ENCODE data around the gene LTBP1.
"Not testable (repeated sequence)": the region's sequence is repeated elsewhere in the genome, so short reads cannot be mapped to it uniquely, and the experiment has no call there.

LTBP1 gene

DNA sequence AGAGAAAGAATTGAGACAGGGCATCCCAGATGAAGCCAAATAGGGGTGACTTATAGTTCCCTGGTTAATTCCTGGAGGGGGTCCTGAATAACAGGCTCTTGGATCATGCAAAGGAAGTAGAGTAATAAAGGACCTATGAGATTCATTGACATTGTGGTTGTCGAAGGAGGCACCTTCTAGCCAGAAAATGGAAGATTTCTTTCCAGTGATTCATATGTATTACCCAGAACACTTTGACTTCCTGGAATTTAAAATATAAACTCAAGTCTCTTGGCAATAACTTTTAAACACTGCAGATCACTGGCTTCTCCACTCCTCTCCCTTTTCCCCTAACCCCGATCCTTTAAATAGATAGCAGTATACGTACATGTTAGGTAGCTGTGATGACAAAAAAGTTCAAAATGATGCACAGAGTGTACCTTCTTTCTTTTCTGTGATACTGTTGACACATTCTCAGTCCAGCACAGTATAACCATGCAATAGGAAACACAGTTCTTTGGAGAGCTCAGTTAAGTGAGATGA is 211.8 kb downstream of the LTBP1 start:
- no peak for DNase-seq

DNA sequence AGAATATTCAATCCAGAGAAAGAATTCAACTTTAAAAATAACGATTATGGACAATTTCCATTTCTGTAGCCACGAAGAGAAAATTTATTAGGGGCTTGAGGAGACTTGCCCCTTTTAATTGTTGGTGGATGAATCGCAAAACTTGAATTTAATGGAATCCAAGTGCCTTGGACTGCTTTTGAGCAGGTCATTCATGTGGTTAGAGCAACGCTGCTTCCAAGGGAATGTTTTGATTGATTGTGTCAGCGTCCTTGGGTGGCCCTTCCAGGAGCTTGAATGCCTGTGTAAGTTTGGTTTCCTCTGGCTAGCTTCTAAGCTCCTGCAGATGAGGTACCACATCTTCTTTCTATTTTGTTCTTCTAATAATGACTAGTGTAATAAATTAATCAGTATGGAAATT is 213.4 kb downstream of the LTBP1 start:
- no peak for DNase-seq

DNA sequence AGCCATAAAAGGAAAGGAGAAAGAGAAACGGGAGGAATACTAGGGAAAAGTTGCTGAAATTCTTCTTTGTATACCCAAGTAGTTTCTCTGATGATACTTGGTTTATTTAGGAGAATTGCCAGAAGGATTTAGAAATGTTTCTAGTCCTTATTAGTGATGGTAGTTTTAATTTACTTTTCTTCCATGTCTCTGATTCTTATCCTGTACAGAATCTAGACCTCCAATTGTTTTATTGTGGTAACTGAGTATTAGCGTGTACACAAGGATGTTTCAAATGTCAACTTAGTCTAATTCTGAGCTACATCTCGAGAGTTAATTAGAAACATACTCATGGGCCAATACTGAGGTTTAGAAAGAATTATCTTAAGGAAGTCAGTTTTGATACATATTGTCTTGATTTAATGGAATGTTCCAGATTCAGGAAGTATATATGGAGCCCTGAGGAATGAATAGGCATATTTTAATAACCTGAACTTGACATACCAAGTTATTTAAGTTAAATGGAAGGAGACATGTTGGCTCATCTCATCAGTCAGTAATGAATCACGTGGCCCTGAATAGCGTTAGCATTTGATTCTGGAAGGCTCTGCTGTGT is 219.6 kb downstream of the LTBP1 start:
- DNase-seq: no peak

DNA sequence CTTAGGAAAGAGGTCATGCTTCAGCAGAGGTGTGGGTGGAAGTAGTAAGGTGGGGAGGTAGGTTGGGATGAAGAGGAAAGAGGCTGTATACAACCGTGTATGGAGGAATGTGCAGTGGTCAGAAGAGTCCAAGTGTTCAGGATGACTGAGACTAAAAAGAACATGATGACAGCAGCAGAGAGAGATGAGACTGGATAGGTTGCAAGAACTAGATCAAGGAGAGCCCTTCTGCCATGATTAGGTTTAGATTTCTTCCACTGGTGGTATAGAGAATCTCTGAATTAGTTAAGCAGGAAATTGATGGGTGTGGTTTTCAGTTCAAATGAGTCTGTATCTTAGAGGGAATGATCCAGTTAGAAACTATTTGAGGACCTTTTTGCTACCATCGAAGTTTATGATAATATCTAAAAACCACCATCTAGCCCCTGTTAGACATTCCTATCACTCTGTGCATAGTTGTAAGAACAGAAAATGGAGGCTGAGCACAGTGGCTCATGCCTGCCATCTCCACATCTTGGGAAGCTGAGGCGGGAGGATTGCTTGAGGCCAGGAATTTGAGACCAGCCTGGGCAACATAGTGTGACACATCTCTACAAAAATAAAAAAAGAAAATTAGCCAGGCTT is 221.0 kb downstream of the LTBP1 start:
- no peak for DNase-seq

DNA sequence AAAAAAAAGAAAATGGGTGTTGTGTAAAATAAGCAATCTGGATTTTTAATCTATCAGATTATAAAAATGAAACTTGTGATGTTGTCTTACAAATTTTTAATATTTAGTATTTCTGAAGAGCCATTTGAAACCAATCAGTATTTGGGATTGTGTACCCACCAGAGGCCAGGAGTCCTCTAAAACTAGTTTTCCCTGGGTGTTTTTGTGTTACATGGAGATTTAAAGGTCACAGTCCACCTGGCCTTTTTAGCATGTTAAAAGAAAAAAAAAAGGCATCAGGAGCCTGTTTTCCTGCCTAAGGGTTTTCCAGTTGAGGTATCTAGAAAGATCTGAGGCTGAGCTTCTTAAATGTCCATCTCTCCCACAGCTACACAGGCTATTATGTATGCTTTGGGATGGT is 221.7 kb downstream of the LTBP1 start:
- no peak for DNase-seq

DNA sequence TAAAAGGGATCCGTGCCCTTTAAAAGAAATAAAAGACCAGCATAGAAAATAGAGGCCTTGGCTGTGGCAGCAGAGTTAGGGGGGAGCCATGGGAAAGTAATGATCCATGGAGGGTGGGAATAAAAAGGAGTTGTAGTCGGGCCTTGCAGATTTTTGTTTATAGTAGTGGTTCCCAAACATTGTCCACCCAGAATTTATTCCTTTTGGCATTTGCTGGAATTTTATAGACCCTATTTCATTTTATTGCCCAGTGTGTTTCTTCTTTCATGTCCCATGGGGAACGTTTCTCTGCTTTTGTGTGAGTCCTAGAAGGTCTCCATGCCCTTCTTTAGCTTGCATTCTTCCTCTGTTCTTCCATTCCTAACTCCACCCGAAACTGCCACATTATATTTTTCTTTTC is 222.2 kb downstream of the LTBP1 start:
- DNase-seq: no peak

DNA sequence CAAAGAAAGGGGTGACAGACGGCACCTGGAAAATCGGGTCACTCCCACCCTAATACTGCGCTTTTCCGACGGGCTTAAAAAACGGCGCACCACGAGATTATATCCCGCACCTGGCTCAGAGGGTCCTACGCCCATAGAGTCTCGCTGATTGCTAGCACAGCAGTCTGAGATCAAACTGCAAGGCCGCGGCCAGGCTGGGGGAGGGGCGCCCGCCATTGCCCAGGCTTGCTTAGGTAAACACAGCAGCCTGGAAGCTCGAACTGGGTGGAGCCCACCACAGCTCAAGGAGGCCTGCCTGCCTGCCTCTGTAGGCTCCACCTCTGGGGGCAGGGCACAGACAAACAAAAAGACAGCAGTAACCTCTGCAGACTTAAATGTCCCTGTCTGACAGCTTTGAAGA is 223.5 kb downstream of the LTBP1 start:
- not testable (repeated sequence) for DNase-seq

DNA sequence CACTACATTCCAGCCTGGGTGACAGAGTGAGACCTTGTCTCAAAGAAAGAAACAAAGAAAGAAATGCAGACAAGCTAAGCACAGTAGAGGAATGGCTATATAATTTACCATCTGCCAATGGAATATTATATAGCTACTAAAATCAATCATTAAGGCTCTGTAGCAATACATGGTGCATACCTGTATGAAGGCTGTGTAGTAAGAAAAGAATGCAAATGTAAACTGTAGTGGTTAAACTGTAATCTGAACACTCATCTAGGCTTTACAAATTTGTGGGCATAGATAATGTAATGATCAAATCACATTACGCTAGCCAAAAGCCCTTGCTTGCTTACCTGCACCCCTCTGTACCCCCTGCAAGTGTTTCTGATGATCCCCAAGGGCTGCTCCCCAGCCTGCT is 230.9 kb downstream of the LTBP1 start:
- DNase-seq: no peak

DNA sequence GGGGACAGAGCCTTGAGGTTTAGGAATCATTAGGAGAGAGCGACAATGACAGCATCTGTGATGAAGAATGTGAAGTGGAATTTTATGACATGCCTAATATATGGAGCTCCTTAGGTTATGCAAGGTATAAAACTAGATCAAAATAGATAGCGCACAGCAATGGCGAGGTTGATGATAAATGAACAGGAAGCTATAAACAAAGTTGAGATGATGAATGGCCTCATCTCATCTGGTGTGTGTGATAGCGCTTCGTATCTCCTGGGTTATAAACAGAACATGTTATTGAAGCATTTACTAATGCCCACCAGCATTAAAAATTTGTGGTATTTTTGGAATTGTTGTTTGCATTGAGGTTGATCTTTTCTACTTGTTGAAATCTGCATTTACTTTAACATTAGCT is 231.5 kb downstream of the LTBP1 start:
- no peak for DNase-seq

DNA sequence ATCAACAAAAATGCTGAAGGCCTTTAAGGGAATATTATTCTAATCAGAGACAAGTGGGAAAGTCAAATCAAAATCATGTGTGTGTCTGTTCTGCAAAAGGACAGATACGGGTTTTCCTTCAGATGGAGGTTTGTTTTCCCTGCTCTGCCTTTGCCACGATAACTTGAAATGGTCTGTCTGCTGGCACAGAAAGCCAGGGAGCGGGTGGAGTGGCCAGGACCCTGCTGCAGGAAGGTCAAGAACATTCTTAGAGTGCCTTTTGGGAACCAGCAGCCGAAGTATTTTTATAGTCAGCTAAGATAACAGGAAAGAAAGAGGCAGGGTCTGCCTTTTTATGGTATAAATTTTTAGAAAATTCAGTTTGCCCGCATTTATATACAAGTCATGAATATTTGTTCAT is 234.2 kb downstream of the LTBP1 start:
- no peak for DNase-seq

DNA sequence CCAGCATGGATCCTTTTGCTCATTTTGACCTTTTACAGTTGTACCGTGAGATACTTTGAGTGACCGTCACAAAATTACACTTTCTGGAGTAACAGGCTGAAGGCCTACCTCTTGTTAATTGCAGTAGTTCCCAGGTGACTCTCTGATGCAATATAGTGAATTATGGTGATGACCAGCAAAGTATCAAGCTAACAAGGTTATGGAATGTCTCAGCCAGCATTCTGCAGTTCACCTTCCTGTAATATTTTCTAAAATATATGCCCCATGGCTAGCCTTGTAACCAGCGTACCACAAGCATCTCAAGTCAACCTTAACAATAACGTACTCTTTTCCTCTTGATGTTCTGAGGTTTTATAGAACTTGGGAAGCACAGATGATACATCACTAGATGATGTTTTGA is 234.7 kb downstream of the LTBP1 start:
- no peak for DNase-seq

DNA sequence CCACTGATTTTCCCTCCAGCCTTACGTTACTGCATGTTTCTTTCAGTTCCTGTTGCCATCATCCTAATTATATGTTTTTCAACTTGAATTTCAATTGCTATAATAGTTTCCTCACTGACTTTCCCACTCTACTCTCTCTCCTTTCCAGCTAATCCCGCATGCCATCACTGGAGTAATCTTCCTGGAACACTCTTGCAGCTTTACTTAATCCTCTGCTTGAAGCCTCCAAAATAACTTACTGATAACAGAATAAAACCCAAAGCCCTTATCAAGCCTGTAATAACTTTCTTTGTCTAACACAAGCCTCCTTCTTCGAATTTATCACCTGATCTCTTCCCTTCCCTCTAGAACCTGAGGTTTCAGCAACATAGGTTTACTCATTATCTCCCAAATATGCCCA is 237.3 kb downstream of the LTBP1 start:
- no peak for DNase-seq

DNA sequence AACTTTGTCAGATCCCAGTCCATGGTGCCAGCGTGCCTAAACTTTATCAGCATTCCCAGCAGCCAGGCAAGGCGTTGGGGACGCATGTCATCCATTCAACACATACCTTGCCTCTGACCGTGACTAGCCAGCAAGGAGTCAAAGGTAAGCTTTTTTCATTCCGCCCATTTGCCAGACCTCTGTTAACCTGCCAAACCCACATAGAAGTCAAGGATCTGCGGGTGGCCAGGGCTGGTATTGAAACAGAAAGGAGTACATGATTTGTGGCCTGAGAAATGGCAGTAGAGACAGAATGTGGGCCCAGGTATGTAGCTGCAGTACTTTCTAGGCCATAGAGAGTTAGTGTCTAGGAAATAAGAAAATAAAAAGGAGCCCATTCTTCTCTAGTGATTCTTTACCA is 240.2 kb downstream of the LTBP1 start:
- no peak for DNase-seq

DNA sequence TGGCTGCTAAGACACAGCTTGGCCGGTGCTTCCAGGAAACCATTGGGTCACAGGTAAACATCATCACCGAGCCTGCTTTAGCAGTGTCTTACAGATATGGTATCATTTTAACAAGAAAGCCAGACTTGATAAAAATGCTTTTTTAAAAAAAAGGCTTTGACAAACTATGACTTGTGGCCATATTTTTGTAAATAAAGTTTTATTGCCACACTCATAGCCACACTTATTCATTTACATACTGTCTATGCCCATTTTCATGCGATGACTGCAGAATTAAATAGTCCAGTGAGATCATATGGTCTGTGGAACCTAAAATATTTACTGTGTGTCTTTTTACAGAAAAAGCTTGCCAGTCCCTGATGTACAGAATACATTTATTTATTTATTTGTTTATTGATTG is 242.0 kb downstream of the LTBP1 start:
- DNase-seq: no peak

DNA sequence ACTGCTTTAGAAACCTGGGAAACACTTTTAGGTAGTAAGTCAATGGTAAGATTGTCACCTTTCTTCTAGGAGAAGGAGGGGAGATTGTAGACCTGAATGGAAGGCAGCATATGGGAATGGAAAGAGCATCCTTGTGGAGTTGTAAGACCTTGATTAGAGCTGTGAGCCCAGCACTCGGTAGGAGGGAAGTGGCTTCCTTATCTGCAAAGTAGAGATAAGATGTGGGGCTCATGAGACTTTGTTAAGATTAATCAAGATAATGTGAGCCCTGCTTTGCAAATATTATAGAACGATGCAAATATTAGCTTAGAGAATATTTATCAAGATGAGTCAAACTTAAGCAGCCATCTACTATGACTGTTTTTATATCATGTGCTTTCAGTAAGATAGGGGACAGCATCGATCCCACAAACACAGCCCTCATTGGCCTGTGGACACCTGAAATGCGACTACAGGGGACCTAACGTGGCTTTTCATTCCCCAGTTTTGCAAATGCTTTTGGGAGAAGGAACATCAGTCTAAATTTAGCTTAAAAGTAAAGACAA is 243.7 kb downstream of the LTBP1 start:
- DNase-seq: no peak

DNA sequence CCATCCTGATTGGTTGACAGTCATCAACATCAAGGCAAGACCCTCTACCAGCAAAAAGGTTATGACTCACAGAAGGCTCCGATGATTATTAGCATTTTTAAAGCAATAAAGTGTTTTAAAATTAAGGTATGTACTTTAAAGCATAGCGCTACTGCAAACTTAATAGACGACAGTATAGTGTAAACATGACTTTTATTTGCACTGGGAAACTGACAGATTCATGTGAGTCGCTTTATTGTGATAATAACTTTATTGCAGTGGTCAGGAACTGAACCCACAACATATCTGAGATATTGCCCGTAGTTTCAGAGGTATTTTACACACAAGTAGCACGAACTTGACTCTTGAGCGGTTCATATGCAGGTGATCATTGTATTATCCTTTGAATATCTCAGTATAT is 249.1 kb downstream of the LTBP1 start:
- DNase-seq: no peak

DNA sequence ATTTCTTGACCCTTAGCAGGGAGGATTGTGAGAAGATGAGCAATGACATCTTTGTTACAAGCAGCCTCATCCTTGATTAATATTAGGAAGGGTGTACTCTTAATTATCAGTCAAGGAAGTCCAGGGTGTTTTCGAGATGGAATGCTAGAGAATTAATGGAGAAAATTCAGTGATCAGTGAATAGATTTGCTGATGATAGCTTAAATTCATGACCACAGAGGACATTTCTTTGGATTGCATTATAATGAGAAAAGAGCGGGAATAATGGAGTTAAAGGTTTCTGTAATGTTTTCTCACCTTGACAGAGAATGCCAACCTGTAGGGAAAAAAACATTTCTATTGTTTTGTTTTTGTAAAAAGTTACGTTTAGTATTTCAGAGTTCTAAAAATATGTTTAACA is 249.9 kb downstream of the LTBP1 start:
- DNase-seq: no peak

DNA sequence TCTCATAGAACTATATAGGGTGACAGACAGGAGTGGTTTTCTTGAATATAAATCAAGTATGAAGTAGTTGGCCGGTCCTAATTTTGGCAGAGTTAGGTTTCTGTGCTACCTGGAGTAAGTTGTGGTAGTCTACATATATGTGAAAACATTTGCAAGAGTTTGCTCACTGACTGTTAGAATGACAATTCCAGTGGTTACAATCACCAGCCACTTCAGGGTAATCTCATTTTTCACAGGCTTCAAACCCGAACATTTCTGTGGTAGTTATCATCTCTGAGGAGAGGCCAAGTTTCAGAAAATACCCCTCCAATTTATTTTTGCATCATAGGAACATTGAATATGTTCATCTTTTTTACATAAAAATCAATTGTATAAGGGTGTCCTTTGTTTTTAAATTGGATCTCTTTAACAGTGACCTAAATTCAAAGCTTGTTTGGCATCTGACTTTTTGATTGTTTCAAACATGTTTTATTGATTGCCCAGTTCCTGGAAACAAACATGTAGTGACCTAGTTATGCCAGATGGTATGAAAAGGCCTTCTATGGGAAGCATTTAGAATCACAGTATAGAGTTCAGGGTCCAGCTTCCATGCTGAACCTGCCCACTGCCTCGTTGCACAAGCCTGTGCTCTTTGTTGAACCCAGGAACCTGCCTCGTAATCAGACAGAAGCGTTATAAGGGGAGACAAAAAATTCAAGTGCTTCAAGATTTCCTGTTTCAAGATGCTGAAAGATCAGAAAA is 250.6 kb downstream of the LTBP1 start:
- DNase-seq: no peak

DNA sequence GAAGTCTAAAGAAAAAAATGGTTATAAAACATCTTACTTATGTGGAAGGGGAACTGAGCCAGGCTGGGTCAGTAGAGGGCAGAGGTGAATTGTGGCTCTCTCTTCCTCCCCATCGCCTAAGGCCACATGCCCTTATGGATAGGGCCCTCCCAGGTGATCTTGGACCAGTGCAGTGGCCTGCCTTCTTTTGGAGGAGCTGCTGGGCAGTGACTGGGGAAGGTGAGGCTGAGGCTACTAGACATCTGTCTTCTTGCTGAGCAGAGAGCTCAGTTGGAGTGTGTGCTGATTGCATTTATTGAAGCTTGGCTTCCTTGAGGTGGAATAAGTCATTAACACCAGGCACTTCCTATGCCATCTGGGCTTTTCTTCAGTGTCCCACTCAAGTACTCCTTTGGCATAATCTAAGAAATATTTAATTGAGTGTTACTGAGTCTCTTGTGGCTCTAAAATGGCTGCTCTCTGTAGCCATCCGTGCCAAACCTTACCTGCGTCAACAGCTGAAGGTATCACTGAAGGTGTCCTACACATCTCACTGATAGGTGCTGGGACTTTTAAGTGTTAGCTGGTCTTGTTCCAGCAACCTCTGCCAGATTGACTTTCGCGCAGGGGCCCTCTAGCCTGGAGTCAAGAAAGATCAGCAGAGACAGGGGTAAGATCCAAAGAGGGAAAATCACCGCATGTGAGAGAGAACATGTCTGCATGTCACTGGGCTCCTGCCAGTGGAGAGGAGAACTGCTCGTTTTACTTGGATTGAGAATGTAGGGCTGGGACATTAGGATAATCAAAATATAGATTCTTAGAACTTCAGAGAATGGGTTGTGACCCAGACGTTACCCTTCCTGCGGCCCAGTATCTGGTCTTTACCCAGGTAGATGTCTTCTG is 256.1 kb downstream of the LTBP1 start:
- DNase-seq: no peak

DNA sequence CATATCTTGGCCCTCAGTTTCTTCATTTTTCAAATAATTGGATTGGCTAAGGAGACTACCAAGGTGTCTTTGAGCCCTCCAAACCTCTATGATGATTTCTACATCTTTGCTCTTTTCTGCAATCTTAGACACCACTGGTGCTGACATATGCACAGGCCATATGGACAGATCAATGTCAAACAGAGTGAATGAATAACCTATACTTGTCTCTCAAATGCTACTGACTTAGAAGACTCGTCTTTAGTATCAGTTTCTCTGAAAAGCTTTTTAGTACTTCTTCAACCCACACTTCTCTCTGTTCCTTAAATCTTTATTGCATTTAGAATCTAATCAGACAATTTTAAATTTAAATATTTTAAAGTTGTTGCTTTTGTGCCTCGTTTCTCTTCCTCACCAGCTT is 258.2 kb downstream of the LTBP1 start:
- DNase-seq: no peak

DNA sequence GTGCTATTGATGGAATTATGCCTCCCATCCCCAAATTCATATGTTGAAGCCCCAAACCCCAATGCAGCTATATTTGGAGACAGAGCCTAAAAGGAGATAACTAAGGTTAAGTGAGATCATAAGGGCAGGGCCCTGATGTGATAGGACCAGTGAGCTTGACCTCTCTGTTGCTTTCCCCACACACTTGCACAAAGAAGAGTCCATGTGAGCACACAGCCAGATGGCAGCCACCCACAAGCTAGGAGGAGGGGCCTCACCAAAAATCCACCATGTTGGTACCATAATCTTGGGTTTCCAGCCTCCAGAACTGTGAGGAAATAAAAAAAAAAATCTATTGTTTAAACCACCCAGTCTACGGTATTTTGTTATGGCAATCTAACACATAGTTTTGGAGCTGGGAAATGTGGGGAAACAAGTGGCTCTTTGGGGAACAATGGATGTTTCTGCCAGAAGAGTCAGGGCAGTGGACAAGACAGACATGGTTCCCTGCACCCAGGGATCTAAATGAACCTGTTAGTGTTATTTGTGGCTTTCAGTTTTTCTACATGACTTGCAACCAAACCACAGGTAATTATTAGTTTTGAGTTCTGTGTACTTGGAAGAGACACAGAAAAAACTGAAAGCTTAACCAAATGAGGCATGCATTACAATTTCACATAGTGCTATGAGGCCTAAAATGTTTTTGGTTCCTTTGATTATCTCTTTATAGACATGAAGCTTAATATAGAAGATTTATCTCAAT is 259.1 kb downstream of the LTBP1 start:
- DNase-seq: no peak

DNA sequence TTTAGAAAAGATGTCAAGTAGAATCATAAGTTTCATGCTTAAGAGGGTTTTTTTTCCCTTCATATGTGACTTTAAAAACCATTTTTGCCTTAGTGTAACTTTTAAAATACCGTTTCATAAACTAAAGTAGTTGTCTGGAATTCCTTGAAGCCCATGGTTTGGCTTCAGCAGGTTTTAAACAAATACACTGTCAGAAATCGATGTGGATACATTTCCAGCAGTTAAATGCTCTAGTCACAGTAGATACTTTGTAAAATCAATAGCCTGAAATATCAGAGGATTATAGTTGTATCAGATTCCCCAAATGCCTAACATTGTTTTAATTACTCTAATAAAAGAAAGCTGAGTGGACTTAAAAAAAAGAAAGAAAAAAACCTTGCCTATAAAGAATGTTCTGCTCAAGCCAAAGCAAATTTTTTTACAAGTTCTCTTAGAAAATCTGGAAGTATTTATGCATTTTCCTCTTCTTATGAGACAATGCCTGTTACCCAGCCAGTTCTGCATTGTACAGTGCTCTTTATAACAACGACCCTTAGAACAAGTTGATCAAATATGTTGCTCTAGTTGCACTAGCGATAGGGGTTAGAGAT is 260.5 kb downstream of the LTBP1 start:
- no peak for DNase-seq

Data from NCI-H146 (cell line).